Natural killer cell treated with Interleukin-12 subunit alpha and Interleukin-12 subunit beta and Interleukin-15 and Interleukin-18, amount 100 ng/mL, for 72 hours (primary cell): ENCODE results near the gene SLC1A7. TPM values are rescaled to one million over a fixed set of nuclear protein-coding genes. Genes with fewer than 3 reads are reported as not detected.

Experiments
- total RNA-seq, 2 donors: library from RNA; stranded (reverse); gene quantifications; one replicate each; pipeline ENCODE4 v1.2.3, GENCODE V29; 2022

The SLC1A7 gene
- total RNA-seq, 2 donors from 2014 or later, result 0.29 to 1.1 TPM

Other genes with a start within 250 kb of the SLC1A7 start
- gene ECHDC2, start 220.9 kb downstream of the SLC1A7 start, total RNA-seq, result 10 to 100 TPM; 65.1 to 77.6 TPM
- 10 to 100 TPM; 75.1 to 86.8 TPM for gene SCP2, start 215.4 kb downstream of the SLC1A7 start, total RNA-seq
- not detected for gene PODN, start 80.4 kb downstream of the SLC1A7 start, total RNA-seq
- 10 to 100 TPM; 12.3 to 14.7 TPM for gene CPT2, start 54.2 kb upstream of the SLC1A7 start, total RNA-seq
- gene CZIB, start 78.0 kb upstream of the SLC1A7 start, total RNA-seq, result 10 to 100 TPM; 37.5 to 44.5 TPM
- gene MAGOH, start 95.9 kb upstream of the SLC1A7 start, total RNA-seq, result 10 to 100 TPM; 62.6 to 65.4 TPM
- gene LRP8, start 185.4 kb upstream of the SLC1A7 start, total RNA-seq, result 100 to 1,000 TPM in 1 of 2 donors, 10 to 100 TPM in 1; 87.8 to 194 TPM